ENCODE data around the gene XPNPEP3.

XPNPEP3 gene

GRCh38 chr22:40817737-40818136 is 39.2 kb upstream of the XPNPEP3 start:
- no peak overlapping the region for H2AFZ ChIP-seq (ENCODE audit: low read length)
- peak overlapping the region; percentile 83 for H3K27ac ChIP-seq (ENCODE audit: low read depth, low read length, poor library complexity, severe bottlenecking)

DNA sequence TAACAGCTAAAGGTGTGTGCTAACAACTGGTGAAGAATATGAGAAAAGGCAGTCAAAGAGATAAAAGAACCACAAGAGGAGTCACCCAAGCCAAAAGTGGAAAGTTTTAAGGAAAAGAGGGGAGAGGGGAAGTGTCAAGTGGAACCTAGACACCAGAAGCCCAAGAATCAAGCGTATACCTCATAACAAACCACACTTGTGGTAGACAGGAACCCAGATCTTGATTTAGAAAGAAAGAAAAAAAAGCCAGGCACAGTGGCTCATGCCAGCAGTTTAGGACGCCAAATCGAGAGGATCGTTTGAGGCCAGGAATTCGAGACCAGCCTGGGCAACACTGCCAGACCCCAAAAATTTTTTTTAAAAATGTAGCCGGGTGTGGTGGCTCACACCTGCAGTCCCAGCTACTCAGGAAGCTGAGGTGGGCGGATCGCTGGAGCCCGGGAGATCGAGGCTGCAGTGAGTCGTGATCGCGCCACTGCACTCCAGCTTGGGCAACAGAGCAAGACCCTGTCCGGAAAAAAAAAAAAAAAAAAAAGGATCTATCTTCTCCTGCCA is 38.7 kb upstream of the XPNPEP3 start:
- H3K4me2 ChIP-seq (ENCODE audit: low read length) = peak overlapping the region; percentile 97
- peak overlapping the region; percentile 83 for H3K27ac ChIP-seq (ENCODE audit: low read depth, low read length, poor library complexity, severe bottlenecking)
- no peak for TF ChIP-seq CTCF (IDR thresholded peaks at IDR 0.05; ENCODE audit: low read length)
- no peaks in the 10 kb centered on the region for H3K27me3 ChIP-seq (ENCODE audit: insufficient read depth, low read length)
- peak overlapping the region; percentile 93 for H3K9ac ChIP-seq (ENCODE audit: low read length)
- H2AFZ ChIP-seq (ENCODE audit: low read length) = no peak overlapping the region
- H3K9me3 ChIP-seq (ENCODE audit: low read length) = no peaks in the 10 kb centered on the region; the same call in 1 of the 2 replicates
- H3K9me2 ChIP-seq (ENCODE audit: low read depth, low read length) = no peaks in the 10 kb centered on the region
- H3K79me2 ChIP-seq (ENCODE audit: insufficient read depth, low read length) = peaks cover 51% of the 10 kb centered on the region
- H3F3A ChIP-seq (ENCODE audit: insufficient read depth, low read length) = peaks cover 5% of the 10 kb centered on the region
- H4K20me1 ChIP-seq (ENCODE audit: insufficient read depth, low read length) = no peaks in the 10 kb centered on the region
- H3K4me3 ChIP-seq (ENCODE audit: low read depth, low read length, poor library complexity, severe bottlenecking) = peak overlapping the region; percentile 98
- H3K36me3 ChIP-seq (ENCODE audit: insufficient read depth, low read length) = peaks cover 37% of the 10 kb centered on the region
- H3K4me1 ChIP-seq (ENCODE audit: insufficient read depth, low read length, severe bottlenecking) = peaks cover 37% of the 10 kb centered on the region

More at GRCh38 chr22:40817737-40818136, 39.2 kb upstream of the XPNPEP3 start:
- no peaks in the 10 kb centered on the region; the same call in 1 of the 2 replicates for H3K9me3 ChIP-seq (ENCODE audit: low read length)
- peak overlapping the region; percentile 93 for H3K9ac ChIP-seq (ENCODE audit: low read length)
- H3K27me3 ChIP-seq (ENCODE audit: insufficient read depth, low read length) = no peaks in the 10 kb centered on the region
- H4K20me1 ChIP-seq (ENCODE audit: insufficient read depth, low read length) = no peaks in the 10 kb centered on the region
- H3K36me3 ChIP-seq (ENCODE audit: insufficient read depth, low read length) = peaks cover 37% of the 10 kb centered on the region
- H3F3A ChIP-seq (ENCODE audit: insufficient read depth, low read length) = no peaks in the 10 kb centered on the region
- H3K9me2 ChIP-seq (ENCODE audit: low read depth, low read length) = no peaks in the 10 kb centered on the region
- H3K4me1 ChIP-seq (ENCODE audit: insufficient read depth, low read length, severe bottlenecking) = peaks cover 37% of the 10 kb centered on the region
- no peak for TF ChIP-seq CTCF (IDR thresholded peaks at IDR 0.05; ENCODE audit: low read length)
- no peak for TF ChIP-seq EZH2 (IDR thresholded peaks at IDR 0.05; ENCODE audit: borderline replicate concordance, low read length)
- H3K4me3 ChIP-seq (ENCODE audit: low read depth, low read length, poor library complexity, severe bottlenecking) = peak overlapping the region; percentile 98
- peaks cover 56% of the 10 kb centered on the region for H3K79me2 ChIP-seq (ENCODE audit: insufficient read depth, low read length)
- H3K4me2 ChIP-seq (ENCODE audit: low read length) = peak overlapping the region; percentile 97

DNA sequence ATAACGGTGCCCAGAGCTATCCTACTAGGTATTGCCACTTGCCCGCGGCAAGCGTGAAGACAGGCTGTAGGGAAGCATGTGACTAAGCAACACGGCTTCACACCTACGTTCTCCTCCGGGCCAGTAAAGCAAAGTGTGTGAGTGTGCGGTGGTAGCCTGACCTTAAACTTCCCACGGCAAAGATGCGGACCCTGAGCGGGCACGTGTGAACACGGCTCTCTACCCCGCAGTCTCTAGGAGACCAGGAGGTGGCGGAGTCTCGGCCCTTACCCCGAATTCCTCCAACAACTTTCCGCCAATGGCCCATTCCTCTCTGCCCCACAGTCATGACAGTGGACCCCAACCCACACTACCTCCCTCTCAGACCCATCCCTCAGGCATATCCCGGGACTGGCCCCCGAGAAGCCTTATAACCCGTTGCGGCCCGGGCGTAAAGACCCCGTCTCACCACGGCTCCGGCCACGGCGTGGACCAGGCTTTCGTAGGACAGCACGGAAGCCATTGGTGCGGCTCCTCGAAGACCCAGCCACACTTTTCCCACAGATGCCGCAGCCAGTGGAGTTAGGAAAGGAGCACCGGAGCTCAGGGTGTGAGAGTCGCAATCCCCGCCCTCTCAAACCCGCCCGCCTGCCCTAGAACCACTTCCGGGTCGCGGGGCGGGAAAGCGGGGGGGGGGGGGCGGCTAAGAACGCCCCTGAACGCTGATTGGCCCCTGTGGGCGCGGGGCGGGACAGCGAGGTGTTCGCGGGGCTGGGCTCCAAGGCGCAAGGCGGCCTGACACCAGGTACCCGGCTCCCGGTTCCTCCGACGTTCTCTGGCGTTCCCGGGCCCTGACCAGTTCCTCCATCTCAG is 38.0 kb upstream of the XPNPEP3 start, which contains the start of gene SLC25A17:
TSS of gene SLC25A17 (minus strand) at position 600 of the 852 bp plus-strand sequence. CDS start at position 502, 98 bp downstream.
- peak within 1 kb of the TSS; percentile 93 for H3K9ac ChIP-seq (ENCODE audit: low read length)
- peak within 1 kb of the TSS; percentile 71; the same call in 1 of the 2 replicates for H2AFZ ChIP-seq (ENCODE audit: low read length)
- peaks cover 44% of the 10 kb centered on the region for H3K79me2 ChIP-seq (ENCODE audit: insufficient read depth, low read length)
- H3K27ac ChIP-seq (ENCODE audit: low read depth, low read length, poor library complexity, severe bottlenecking) = peak within 1 kb of the TSS; percentile 83
- no peaks in the 10 kb centered on the region; the same call in 1 of the 2 replicates for H3K9me3 ChIP-seq (ENCODE audit: low read length)
- peak within 1 kb of the TSS; percentile 97 for H3K4me2 ChIP-seq (ENCODE audit: low read length)
- peak within 1 kb of the TSS; percentile 98 for H3K4me3 ChIP-seq (ENCODE audit: low read depth, low read length, poor library complexity, severe bottlenecking)
- H3K27me3 ChIP-seq (ENCODE audit: insufficient read depth, low read length) = no peaks in the 10 kb centered on the region
- H3K9me2 ChIP-seq (ENCODE audit: low read depth, low read length) = no peaks in the 10 kb centered on the region
- H3K4me1 ChIP-seq (ENCODE audit: insufficient read depth, low read length, severe bottlenecking) = peaks cover 34% of the 10 kb centered on the region
- peak; percentile 51; the same call in 1 of the 2 replicates for TF ChIP-seq CTCF (IDR thresholded peaks at IDR 0.05; ENCODE audit: low read length)
- TF ChIP-seq EZH2 (IDR thresholded peaks at IDR 0.05; ENCODE audit: borderline replicate concordance, low read length) = no peak
- peaks cover 11% of the 10 kb centered on the region for H3F3A ChIP-seq (ENCODE audit: insufficient read depth, low read length)
- no peaks in the 10 kb centered on the region for H4K20me1 ChIP-seq (ENCODE audit: insufficient read depth, low read length)
- H3K36me3 ChIP-seq (ENCODE audit: insufficient read depth, low read length) = peaks cover 37% of the 10 kb centered on the region
